Right lobe of liver (tissue), 6 donors: ENCODE results near the gene FOXD3. TPM values are rescaled to one million over a fixed set of nuclear protein-coding genes. Genes with fewer than 3 reads are reported as not detected.

ENCODE experiments used
- ATAC-seq, 4 donors: fragments of 200-7000 bp; cut with Tn5 transposase; one replicate each; pipeline ENCODE4 v1.9.1; 2020; ENCODE audit warnings: mild to moderate bottlenecking in 4 of 4, moderate library complexity in 4 of 4
- DNase-seq, 3 donors: peaks; one replicate each; pipeline ENCODE4 v3.0.0-alpha.2; 2020
- H3K27ac ChIP-seq, 3 donors: fragments of 200-600 bp; one replicate each; pipeline ENCODE4 v1.8.0; 2022
- H3K27me3 ChIP-seq, 2 donors: fragments of 200-600 bp; one replicate each; pipeline ENCODE4 v1.8.0; 2022
- H3K36me3 ChIP-seq, 4 donors: fragments of 200-600 bp; sonication (generic) in 1 of 4; one replicate each; pipeline versions ENCODE4 v1.5.1 to v1.8.0; 2017 to 2022; ENCODE audit warnings: control low read depth in 1 of 4
- H3K4me1 ChIP-seq, 4 donors: fragments of 200-600 bp; sonication (generic) in 1 of 4; one replicate each; pipeline versions ENCODE4 v1.5.1 to v1.8.0; 2017 to 2022; ENCODE audit warnings: control low read depth in 1 of 4
- H3K4me3 ChIP-seq, 3 donors: fragments of 200-600 bp; one replicate each; pipeline ENCODE4 v1.8.0; 2022
- H3K9me3 ChIP-seq, 4 donors: fragments of 200-600 bp; sonication (generic) in 1 of 4; one replicate each; pipeline versions ENCODE4 v1.5.1 to v1.8.0; 2017 to 2022; ENCODE audit warnings: control low read depth in 1 of 4
- CTCF ChIP-seq, 4 donors: fragments of 200-600 bp in 3 of 4; fragments of 450-650 bp in 1 of 4; IDR thresholded peaks; one replicate each; pipeline versions ENCODE4 v1.5.1 to v1.8.0; 2016 to 2022; ENCODE audit warnings: antibody characterized with exemption in 4 of 4, mild to moderate bottlenecking in 2 of 4
- POLR2A ChIP-seq: fragments of 450-650 bp; IDR thresholded peaks from one replicate; pipeline ENCODE4 v1.6.1; 2017; ENCODE audit warnings: antibody characterized with exemption, mild to moderate bottlenecking
- WGBS: methylation state at CpG from one replicate; pipeline ENCODE4 v1.1.6; 2018; ENCODE audit warnings: low coverage, low lambda C conversion rate; ENCODE audit not compliant: insufficient coverage; ENCODE audit errors: missing lambda C conversion rate; 5-methylcytosine and 5-hydroxymethylcytosine counted together
- intact Hi-C, 2 donors: fragments of 100-400 bp; cut with DNase I; formaldehyde crosslinking; loops; one replicate each; pipeline versions ENCODE4 v1.11.2 to v1.14.1; 2022
- total RNA-seq, 6 experiments: library from RNA; depleted of rRNA in 2 of 6; stranded (reverse); fragments of >200 nt in 2 of 6; fragmentation: NEBNext Ultra II Directional in 3 of 6; extraction: Animal tissue kit (Norgen Biotek cat#: 25700) in 3 of 6; gene quantifications; one replicate each; pipeline versions ENCODE4 v1.1.0 to v1.2.4, GENCODE V29; 2016 to 2023
- donor health status: DM: no; HTN: yes; CAD: no.
- donor health status: DM: no; HTN: no; CAD: no.
- donor health status: DM: no; HTN: no; CAD: no.
- donor health status: DM: no; HTN: yes; CAD: no.
- donor health status: DM: no; HTN: yes; CAD: no.

FOXD3 gene
- total RNA-seq, 6 experiments from 2014 or later, result 0.12 TPM; not detected in 5

- TF ChIP-seq CTCF (IDR thresholded peaks at IDR 0.05) (no peak), POLR2A (no peak)
- intact Hi-C loops, result no loop called here
- Histone ChIP-seq H3K4me3 (no peak overlapping the region), H3K9me3 (no peaks in the 10 kb centered on the region), H3K4me1 (no peaks in the 10 kb centered on the region), H3K27me3 (no peaks in the 10 kb centered on the region), H3K27ac (no peak overlapping the region), H3K36me3 (no peaks in the 10 kb centered on the region)
- ATAC-seq, result no peak
- no peak for DNase-seq
- WGBS, result 27% methylated on average over 2 of the region's 2 CpGs
Observed at GRCh38 chr1:63304410-63304809, 18.0 kb upstream of the FOXD3 start.

GRCh38 chr1:63305043-63305442 is 17.3 kb upstream of the FOXD3 start:
- Histone ChIP-seq H3K27me3 (no peaks in the 10 kb centered on the region), H3K9me3 (no peaks in the 10 kb centered on the region), H3K4me3 (no peak overlapping the region), H3K36me3 (no peaks in the 10 kb centered on the region), H3K4me1 (no peaks in the 10 kb centered on the region), H3K27ac (no peak overlapping the region)
- TF ChIP-seq POLR2A (no peak), CTCF (IDR thresholded peaks at IDR 0.05) (no peak)
- DNase-seq, result no peak
- intact Hi-C loops, result no loop called here
- ATAC-seq, result no peak

GRCh38 chr1:63307196-63307794 is 15.1 kb upstream of the FOXD3 start:
- Histone ChIP-seq H3K27ac (no peak overlapping the region), H3K36me3 (no peaks in the 10 kb centered on the region), H3K4me3 (no peak overlapping the region), H3K4me1 (no peaks in the 10 kb centered on the region), H3K9me3 (no peaks in the 10 kb centered on the region), H3K27me3 (no peaks in the 10 kb centered on the region)
- no peak for DNase-seq
- intact Hi-C loops, result no loop called here
- 40% methylated on average over 1 of the region's 1 CpG for WGBS
- no peak for TF ChIP-seq POLR2A
- TF ChIP-seq CTCF (IDR thresholded peaks at IDR 0.05), result no peak
- ATAC-seq, result no peak

- no peaks in the 10 kb centered on the region for H3K9me3 ChIP-seq
- H3K4me3 ChIP-seq, result no peak overlapping the region
- 37% methylated on average over 13 of the region's 24 CpGs for WGBS
- DNase-seq (no peak), ATAC-seq (no peak)
- no peak for TF ChIP-seq POLR2A
- no peak for TF ChIP-seq CTCF (IDR thresholded peaks at IDR 0.05)
- peaks cover 0 to 14% (median 0%) of the 10 kb centered on the region in 4 donors for H3K4me1 ChIP-seq
- H3K27me3 ChIP-seq, result peaks cover 21 to 47% of the 10 kb centered on the region in 2 donors
- H3K36me3 ChIP-seq, result no peaks in the 10 kb centered on the region
- no peak overlapping the region for H3K27ac ChIP-seq
- intact Hi-C loops, result no loop called here
Observed at GRCh38 chr1:63316598-63316983, 5.8 kb upstream of the FOXD3 start.
